ENCODE measurements around the gene NRXN3.

The NRXN3 gene

DNA sequence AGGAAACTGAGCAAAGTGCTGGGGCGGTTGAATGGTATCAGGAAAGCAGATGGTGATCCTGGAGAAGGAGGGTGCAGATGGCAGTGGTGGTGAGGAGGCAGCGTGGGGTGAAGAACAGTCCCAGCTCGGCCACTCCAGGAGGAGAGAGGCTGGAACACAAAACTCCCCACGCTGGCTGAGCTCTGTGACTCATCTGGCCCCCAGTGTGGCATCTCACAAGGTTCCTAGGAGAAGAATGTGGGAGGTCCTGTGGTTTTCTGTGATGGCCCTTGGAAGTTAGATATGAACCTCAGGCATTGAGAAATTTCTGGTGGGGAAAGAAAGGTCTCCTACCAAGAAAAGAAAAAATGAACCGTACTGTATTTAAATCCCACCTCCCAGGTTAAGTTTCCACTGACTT lies 8.0 kb upstream of the NRXN3 start:
- H3K4me2 ChIP-seq, result no peak overlapping the region
- no peaks in the 10 kb centered on the region for H3K27me3 ChIP-seq
- no peak for TF ChIP-seq Cebpa-rat (IDR thresholded peaks at IDR 0.05)
- no peaks in the 10 kb centered on the region for H3K9me3 ChIP-seq (replicated peaks in 1 of 11)
- no peak overlapping the region for H3K4me3 ChIP-seq
- no peaks in the 10 kb centered on the region for H3K36me3 ChIP-seq
- no peak overlapping the region for H3K9ac ChIP-seq
- H3K27ac ChIP-seq, result no peak overlapping the region
- peaks cover 0 to 10% (median 8%) of the 10 kb centered on the region in 10 experiments; a peak in 11 of 20 replicates for H3K4me1 ChIP-seq
- H4K20me1 ChIP-seq, result no peaks in the 10 kb centered on the region

- no peaks in the 10 kb centered on the region for H3K27me3 ChIP-seq
- H3K4me3 ChIP-seq, result no peak overlapping the region
- no peaks in the 10 kb centered on the region for H3K36me3 ChIP-seq
- H3K27ac ChIP-seq, result no peak overlapping the region
- peaks cover 0 to 10% (median 8%) of the 10 kb centered on the region in 10 experiments; a peak in 11 of 20 replicates for H3K4me1 ChIP-seq
- no peaks in the 10 kb centered on the region for H3K9me3 ChIP-seq (replicated peaks in 1 of 11)
- peak overlapping the region in 7 of 11 experiments; percentile 0 to 32 (median 18); a peak in 7 of 22 replicates for H3K4me2 ChIP-seq
- H4K20me1 ChIP-seq, result no peaks in the 10 kb centered on the region; a peak in 1 of 22 replicates
- no peak for TF ChIP-seq Cebpa-rat (IDR thresholded peaks at IDR 0.05)
- H3K9ac ChIP-seq, result no peak overlapping the region
These were observed 5.8 kb upstream of the NRXN3 start for GRCh38 chr14:78164226-78164853.

- no peaks in the 10 kb centered on the region for H3K36me3 ChIP-seq
- H3K27ac ChIP-seq, result no peak overlapping the region
- no peaks in the 10 kb centered on the region for H3K9me3 ChIP-seq (replicated peaks in 1 of 11)
- no peak overlapping the region for H3K4me2 ChIP-seq
- peaks cover 0 to 9% (median 0%) of the 10 kb centered on the region in 11 experiments; a peak in 1 of 22 replicates for H4K20me1 ChIP-seq
- H3K27me3 ChIP-seq, result no peaks in the 10 kb centered on the region
- H3K4me3 ChIP-seq, result no peak overlapping the region
- no peak overlapping the region for H3K9ac ChIP-seq
- no peak for TF ChIP-seq Cebpa-rat (IDR thresholded peaks at IDR 0.05)
- H3K4me1 ChIP-seq, result no peaks in the 10 kb centered on the region
These were observed 2.3 kb downstream of the NRXN3 start for GRCh38 chr14:78172428-78172827.

DNA sequence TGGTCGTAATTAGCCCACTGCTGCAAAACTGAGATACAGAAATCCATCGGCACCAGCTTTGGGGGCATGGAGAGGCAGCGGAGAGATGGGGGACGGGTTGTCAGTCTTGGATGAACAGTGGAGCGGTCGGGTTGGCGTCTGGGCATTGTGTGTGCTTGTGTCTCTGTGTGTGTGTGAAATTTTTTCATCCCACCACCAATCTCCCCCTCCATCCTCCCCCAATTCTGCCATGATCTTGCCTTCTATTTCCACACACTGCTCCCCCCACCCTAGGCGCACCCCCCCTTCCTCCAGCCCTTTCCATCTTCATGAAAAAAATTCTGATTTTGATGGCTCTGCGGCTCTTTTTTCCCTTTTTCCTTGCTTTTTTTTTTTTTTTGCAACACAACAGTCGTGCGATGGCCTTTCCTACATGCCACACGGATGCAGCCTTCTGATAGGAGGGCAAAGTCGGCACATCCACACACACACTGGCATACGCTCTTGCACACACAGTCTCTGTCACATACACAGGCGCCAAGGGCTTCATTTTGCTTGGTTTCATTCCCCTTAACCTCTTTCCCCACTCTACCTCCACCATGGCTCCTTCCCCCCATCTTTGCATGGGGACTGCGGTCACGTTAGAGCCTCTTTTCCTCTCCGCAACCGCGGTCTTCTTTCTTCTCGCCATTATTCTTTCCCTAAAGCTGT lies 3.3 kb downstream of the NRXN3 start:
- peaks cover 0 to 9% (median 0%) of the 10 kb centered on the region in 11 experiments; a peak in 1 of 22 replicates for H4K20me1 ChIP-seq
- H3K27me3 ChIP-seq, result no peaks in the 10 kb centered on the region
- no peaks in the 10 kb centered on the region for H3K9me3 ChIP-seq (replicated peaks in 1 of 11)
- no peak for TF ChIP-seq Cebpa-rat (IDR thresholded peaks at IDR 0.05)
- no peaks in the 10 kb centered on the region for H3K36me3 ChIP-seq
- H3K4me3 ChIP-seq, result no peak overlapping the region
- H3K27ac ChIP-seq, result no peak overlapping the region
- no peak overlapping the region for H3K9ac ChIP-seq
- H3K4me2 ChIP-seq, result no peak overlapping the region
- H3K4me1 ChIP-seq, result no peaks in the 10 kb centered on the region

DNA sequence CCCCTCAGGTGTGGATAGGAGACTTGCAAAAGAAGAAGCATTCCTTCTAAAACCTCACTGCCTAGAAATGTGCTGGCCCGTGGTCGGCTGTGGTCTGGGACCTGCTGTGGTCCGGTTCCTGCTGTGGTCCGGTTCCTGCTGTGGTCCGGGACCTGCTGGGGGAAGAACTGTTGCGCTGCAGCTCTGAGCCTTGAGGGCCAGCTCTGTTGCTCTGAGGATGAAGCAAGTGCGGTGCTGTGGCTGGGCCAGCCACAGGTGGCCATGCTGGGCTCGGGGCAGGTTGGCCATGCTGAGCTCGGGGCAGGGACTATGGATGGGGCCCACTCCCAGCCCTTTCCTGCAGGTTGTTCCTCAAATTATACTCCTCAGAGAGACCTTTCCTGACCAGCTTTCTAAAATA lies 5.2 kb downstream of the NRXN3 start:
- H3K27ac ChIP-seq, result no peak overlapping the region
- H3K36me3 ChIP-seq, result no peaks in the 10 kb centered on the region
- no peak overlapping the region for H3K9ac ChIP-seq
- H3K4me3 ChIP-seq, result no peak overlapping the region
- H3K4me1 ChIP-seq, result no peaks in the 10 kb centered on the region
- H3K9me3 ChIP-seq (replicated peaks in 1 of 11), result no peaks in the 10 kb centered on the region
- H3K4me2 ChIP-seq, result no peak overlapping the region
- H4K20me1 ChIP-seq, result peaks cover 0 to 9% (median 0%) of the 10 kb centered on the region in 11 experiments; a peak in 2 of 22 replicates
- no peak for TF ChIP-seq Cebpa-rat (IDR thresholded peaks at IDR 0.05)
- no peaks in the 10 kb centered on the region for H3K27me3 ChIP-seq

- Histone ChIP-seq H3K4me3 (no peak overlapping the region), H4K20me1 (peaks cover 0 to 9% (median 0%) of the 10 kb centered on the region in 11 experiments; a peak in 2 of 22 replicates), H3K27ac (no peak overlapping the region), H3K27me3 (no peaks in the 10 kb centered on the region), H3K4me2 (no peak overlapping the region), H3K9me3 (replicated peaks in 1 of 11) (no peaks in the 10 kb centered on the region), H3K4me1 (no peaks in the 10 kb centered on the region), H3K36me3 (no peaks in the 10 kb centered on the region), H3K9ac (no peak overlapping the region)
- TF ChIP-seq Cebpa-rat (IDR thresholded peaks at IDR 0.05), result no peak
These were observed 7.9 kb downstream of the NRXN3 start for GRCh38 chr14:78178071-78178470.

DNA sequence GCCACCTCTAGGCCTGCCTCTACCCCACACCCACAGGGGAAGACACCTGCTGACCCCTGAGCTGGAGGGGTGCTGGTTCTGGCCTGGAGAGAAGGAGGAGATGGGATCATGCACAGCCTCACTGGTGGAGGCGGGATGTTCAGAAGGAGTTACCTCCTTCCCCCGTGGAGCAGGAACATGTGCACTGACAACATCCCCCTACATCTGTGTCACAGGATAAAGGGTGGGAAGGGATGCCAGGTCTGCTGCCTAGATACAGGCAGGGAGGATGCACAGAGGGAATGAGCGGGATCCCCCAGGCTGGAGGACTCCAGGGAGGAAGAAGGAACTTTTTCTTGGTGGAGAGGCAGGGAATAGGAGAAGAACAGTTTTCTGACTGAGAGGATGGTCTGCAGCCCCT lies 8.8 kb downstream of the NRXN3 start:
- Histone ChIP-seq H3K4me2 (no peak overlapping the region), H3K4me3 (no peak overlapping the region), H3K9ac (no peak overlapping the region), H3K9me3 (replicated peaks in 1 of 11) (no peaks in the 10 kb centered on the region), H4K20me1 (peaks cover 0 to 9% (median 0%) of the 10 kb centered on the region in 11 experiments; a peak in 2 of 22 replicates), H3K4me1 (no peaks in the 10 kb centered on the region), H3K36me3 (no peaks in the 10 kb centered on the region), H3K27ac (no peak overlapping the region), H3K27me3 (no peaks in the 10 kb centered on the region)
- no peak for TF ChIP-seq Cebpa-rat (IDR thresholded peaks at IDR 0.05)

DNA sequence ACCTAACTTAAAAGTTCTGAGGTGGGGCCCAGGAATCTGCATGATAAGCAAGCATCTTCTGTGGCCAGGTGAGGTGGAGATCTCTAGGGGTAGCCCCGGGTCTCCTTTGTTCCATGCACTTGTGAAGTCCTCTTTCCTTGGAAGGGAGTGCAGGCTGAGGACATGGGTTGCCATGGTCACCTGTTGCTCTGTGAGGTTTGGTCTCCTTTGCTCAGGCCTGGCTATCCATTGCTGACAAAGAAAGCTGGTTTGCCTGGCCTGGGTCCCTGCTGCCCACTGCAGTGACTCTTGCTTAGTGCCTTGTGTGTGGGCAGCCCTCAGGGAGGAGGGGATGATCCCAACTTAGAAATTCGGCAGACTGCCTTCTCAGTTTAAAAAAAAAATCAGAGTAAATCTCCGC lies 11.1 kb downstream of the NRXN3 start:
- TF ChIP-seq Cebpa-rat (IDR thresholded peaks at IDR 0.05), result no peak
- no peaks in the 10 kb centered on the region for H3K9me3 ChIP-seq (replicated peaks in 1 of 11)
- H3K27ac ChIP-seq, result no peak overlapping the region

DNA sequence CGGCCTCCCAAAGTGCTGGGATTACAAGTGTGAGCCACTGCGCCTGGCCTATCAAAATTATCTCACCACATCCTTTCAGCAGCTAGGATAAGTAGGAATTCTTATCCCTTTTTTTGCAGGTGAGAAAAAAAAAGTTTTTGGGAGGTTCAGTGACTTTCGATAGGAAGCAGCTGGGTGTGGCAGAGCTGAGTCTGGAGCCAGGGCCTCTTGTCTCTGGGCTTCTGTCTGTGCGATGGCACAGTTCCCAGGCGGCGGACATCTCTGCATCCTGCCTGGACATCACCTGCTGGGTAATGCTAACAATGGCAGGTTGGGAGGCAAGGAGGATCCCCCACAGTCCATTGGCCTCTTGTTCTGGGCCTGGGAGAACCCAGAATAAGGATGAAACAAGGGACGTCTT lies 12.5 kb downstream of the NRXN3 start:
- Histone ChIP-seq H3K9me3 (replicated peaks in 1 of 11) (no peaks in the 10 kb centered on the region), H3K4me1 (no peaks in the 10 kb centered on the region), H3K9ac (no peak overlapping the region), H3K27ac (no peak overlapping the region), H3K36me3 (no peaks in the 10 kb centered on the region), H3K4me2 (no peak overlapping the region), H4K20me1 (peaks cover 0 to 8% (median 0%) of the 10 kb centered on the region in 11 experiments; a peak in 3 of 22 replicates), H3K27me3 (no peaks in the 10 kb centered on the region), H3K4me3 (no peak overlapping the region)
- no peak for TF ChIP-seq Cebpa-rat (IDR thresholded peaks at IDR 0.05)

More for the DNA sequence above, 11.1 kb downstream of the NRXN3 start:
- Histone ChIP-seq H3K27me3 (no peaks in the 10 kb centered on the region), H3K36me3 (no peaks in the 10 kb centered on the region), H3K9ac (no peak overlapping the region), H3K4me2 (no peak overlapping the region), H3K4me1 (no peaks in the 10 kb centered on the region), H4K20me1 (peaks cover 0 to 9% (median 0%) of the 10 kb centered on the region in 11 experiments; a peak in 3 of 22 replicates), H3K4me3 (no peak overlapping the region)

Data from BLaER1 treated with 17β-estradiol and CSF1 and Interleukin-3, amounts not matched to agents 10 nM and 100 nM (cell line).